Fibroblast of peridontal ligament (primary cell): ENCODE measurements around the gene ILF2.
"Not testable (repeated sequence)": the region's sequence is repeated elsewhere in the genome, so short reads cannot be mapped to it uniquely, and the experiment has no call there.

Source experiments
- DNase-seq: peaks from one replicate; pipeline ENCODE4 v3.0.0-alpha.2; 2010; ENCODE audit errors: extremely low read depth

ILF2 gene

GRCh38 chr1:153679337-153680119 is 8.7 kb upstream of the ILF2 start:
- no peak for DNase-seq

GRCh38 chr1:153678519-153679336 is 7.9 kb upstream of the ILF2 start, which contains the start of gene NPR1:
NPR1 (plus strand) TSS chr1:153678688; CDS start chr1:153679109, 421 bp downstream.
- peak; percentile 24 for DNase-seq

GRCh38 chr1:153677718-153678518 is 7.1 kb upstream of the ILF2 start:
- DNase-seq: peak; percentile 56

- DNase-seq: no peak
Observed at GRCh38 chr1:153673511-153673910, 2.7 kb upstream of the ILF2 start.

- not testable (repeated sequence) for DNase-seq
Observed at GRCh38 chr1:153671628-153672353, 998 bp upstream of the ILF2 start.

- no peak for DNase-seq
Observed at GRCh38 chr1:153670257-153670858, 435 bp downstream of the ILF2 start.

GRCh38 chr1:153669606-153670005 is 1.2 kb downstream of the ILF2 start:
- no peak for DNase-seq

GRCh38 chr1:153668672-153669071 is 2.1 kb downstream of the ILF2 start:
- not testable (repeated sequence) for DNase-seq

- no peak for DNase-seq
Observed at GRCh38 chr1:153667439-153667838, 3.4 kb downstream of the ILF2 start.

- peak; percentile 49 for DNase-seq
Observed at GRCh38 chr1:153663211-153663610, 7.6 kb downstream of the ILF2 start.

GRCh38 chr1:153662269-153662668 is 8.5 kb downstream of the ILF2 start:
- DNase-seq: no peak

- DNase-seq: peak; percentile 33
Observed at GRCh38 chr1:153661111-153661708, 9.6 kb downstream of the ILF2 start.

GRCh38 chr1:153659656-153660055 is 11.1 kb downstream of the ILF2 start:
- no peak for DNase-seq

GRCh38 chr1:153659175-153659534 is 11.6 kb downstream of the ILF2 start:
- DNase-seq: no peak

- peak; percentile 84 for DNase-seq
Observed at GRCh38 chr1:153658400-153659174, 12.2 kb downstream of the ILF2 start, which contains the start of gene SNAPIN. SNAPIN (plus strand) TSS chr1:153658703; CDS start chr1:153658744, 41 bp downstream.

- no peak for DNase-seq
Observed at GRCh38 chr1:153655333-153655732, 15.5 kb downstream of the ILF2 start.

- DNase-seq: peak; percentile 34
Observed at GRCh38 chr1:153652805-153653500, 17.8 kb downstream of the ILF2 start.

- DNase-seq: no peak
Observed at GRCh38 chr1:153651771-153652170, 19.0 kb downstream of the ILF2 start.

GRCh38 chr1:153649863-153650235 is 20.9 kb downstream of the ILF2 start:
- DNase-seq: no peak
